Epithelial cell of proximal tubule (primary cell): ENCODE data around the gene PCED1B. TPM values are rescaled to one million over a fixed set of nuclear protein-coding genes. Genes with fewer than 3 reads are reported as not detected.
"Not testable (repeated sequence)": the region's sequence is repeated elsewhere in the genome, so short reads cannot be mapped to it uniquely, and the experiment has no call there.

Source experiments
- DNase-seq: peaks from one replicate; pipeline ENCODE4 v3.0.0-alpha.2; 2011; ENCODE audit warnings: low read depth
- H3K4me3 ChIP-seq: 2 replicates; pipeline ENCODE4 v1.5.1; 2011; ENCODE audit warnings: low read depth, mild to moderate bottlenecking, low read length
- total RNA-seq: library from RNA; depleted of rRNA; stranded (reverse); fragments of >200 nt; gene quantifications from 2 replicates; pipeline ENCODE4 v1.2.3, GENCODE V29; 2015
- TF ChIP-seq, protein P1 (sequence below): conservative IDR thresholded peaks from 2 replicates; pipeline ENCODE4 v1.5.1; 2012; ENCODE audit warnings: low read depth, mild to moderate bottlenecking, low read length

The PCED1B gene
- total RNA-seq, 1 donor from 2014 or later = 9.0 TPM

DNA sequence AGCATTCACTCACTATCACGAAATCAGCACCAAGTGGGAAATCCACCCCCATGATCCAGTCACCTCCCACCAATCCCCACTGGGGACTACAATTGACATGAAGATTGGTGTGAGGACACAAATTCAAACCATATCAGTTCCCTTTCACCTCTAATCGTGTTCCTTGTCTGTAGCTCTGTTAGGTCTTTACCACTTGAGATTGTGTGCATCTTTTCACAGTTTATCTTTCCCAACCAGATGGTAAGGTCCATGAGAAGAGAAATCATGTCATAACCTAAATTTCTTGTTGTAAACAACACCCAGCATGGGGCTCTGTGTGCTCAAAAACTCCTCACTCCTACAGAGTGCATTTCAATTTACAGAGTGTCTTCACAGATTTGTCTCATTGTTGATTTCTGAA lies 27.1 kb upstream of the PCED1B start:
- H3K4me3 ChIP-seq = no peak overlapping the region
- TF ChIP-seq, protein P1, sequence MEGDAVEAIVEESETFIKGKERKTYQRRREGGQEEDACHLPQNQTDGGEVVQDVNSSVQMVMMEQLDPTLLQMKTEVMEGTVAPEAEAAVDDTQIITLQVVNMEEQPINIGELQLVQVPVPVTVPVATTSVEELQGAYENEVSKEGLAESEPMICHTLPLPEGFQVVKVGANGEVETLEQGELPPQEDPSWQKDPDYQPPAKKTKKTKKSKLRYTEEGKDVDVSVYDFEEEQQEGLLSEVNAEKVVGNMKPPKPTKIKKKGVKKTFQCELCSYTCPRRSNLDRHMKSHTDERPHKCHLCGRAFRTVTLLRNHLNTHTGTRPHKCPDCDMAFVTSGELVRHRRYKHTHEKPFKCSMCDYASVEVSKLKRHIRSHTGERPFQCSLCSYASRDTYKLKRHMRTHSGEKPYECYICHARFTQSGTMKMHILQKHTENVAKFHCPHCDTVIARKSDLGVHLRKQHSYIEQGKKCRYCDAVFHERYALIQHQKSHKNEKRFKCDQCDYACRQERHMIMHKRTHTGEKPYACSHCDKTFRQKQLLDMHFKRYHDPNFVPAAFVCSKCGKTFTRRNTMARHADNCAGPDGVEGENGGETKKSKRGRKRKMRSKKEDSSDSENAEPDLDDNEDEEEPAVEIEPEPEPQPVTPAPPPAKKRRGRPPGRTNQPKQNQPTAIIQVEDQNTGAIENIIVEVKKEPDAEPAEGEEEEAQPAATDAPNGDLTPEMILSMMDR = no peak
- no peak for DNase-seq

DNA sequence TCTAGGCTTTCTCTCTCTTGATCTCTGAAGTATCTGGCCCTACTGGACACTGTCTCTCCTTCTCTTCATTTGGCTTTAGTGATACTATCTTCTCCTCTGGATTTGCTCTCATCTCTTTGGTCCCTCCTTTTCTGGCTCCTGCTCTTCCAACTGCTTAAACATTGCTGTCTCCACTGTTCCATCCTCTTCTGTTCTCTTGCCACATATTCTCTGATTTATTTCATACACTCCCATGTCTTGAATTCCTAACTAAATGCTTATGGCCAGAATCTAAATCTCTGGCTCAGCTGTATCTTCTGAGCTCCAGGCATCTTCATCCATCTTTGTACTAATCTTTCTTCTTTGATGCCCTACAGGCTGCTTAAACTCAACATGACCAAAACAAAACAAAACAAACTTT lies 25.5 kb upstream of the PCED1B start:
- TF ChIP-seq, protein P1 = no peak

DNA sequence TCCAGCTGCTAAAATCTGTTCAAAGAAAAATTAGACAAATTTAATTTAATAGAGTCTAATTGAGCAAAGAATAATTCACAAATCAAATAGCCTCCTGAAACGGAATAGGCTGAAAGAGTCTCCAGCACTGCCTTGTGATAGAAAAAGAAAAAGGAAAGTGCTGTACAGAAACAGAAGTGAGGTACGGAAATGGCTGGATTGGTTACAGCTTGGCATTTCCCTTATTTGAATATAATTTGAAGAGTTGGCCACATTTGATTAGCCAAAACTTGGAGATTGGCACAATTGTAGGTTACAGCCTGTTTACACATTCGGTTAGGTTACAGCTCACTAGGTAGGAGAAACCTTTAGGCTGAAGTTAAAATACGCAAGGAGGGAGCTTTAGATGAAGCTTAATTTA lies 24.8 kb upstream of the PCED1B start:
- TF ChIP-seq, protein P1 = no peak
- DNase-seq = no peak
- H3K4me3 ChIP-seq = no peak overlapping the region

More for the DNA sequence above, 25.5 kb upstream of the PCED1B start:
- DNase-seq = no peak
- no peak overlapping the region for H3K4me3 ChIP-seq

DNA sequence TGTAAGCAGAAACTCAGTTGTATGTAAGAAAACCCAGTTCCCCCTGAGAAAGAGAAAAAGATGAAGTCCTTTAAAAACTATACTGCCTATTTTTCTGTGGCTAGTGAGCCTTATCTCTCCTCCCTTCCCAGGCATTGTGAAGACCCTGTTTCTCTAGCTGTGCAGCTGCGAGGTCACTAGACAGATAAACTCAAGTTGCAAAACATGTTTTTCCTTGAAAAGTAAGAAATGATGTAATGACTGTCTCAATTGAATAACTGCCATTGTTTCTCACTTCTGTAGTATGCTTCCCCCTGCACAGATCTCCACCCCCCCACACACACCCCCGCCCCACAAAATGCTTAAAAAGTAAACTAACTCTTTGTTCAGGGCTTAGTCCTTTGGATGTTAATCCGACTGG lies 23.6 kb upstream of the PCED1B start:
- DNase-seq, H3K4me3 ChIP-seq: not testable (repeated sequence)

DNA sequence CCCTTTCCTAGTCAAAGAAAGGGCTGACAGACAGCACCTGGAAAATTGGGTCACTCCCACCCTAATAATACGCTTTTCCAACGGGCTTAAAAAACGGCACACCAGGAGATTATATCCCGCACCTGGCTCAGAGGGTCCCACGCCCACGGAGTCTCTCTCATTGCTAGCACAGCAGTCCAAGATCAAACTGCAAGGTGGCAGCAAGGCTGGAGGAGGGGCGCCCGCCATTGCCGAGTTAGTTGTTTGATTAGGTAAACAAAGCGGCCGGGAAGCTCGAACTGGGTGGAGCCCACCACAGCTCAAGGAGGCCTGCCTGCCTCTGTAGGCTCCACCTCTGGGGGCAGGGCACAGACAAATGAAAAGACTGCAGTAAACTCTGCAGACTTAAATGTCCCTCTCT lies 22.5 kb upstream of the PCED1B start:
- not testable (repeated sequence) for DNase-seq, H3K4me3 ChIP-seq

DNA sequence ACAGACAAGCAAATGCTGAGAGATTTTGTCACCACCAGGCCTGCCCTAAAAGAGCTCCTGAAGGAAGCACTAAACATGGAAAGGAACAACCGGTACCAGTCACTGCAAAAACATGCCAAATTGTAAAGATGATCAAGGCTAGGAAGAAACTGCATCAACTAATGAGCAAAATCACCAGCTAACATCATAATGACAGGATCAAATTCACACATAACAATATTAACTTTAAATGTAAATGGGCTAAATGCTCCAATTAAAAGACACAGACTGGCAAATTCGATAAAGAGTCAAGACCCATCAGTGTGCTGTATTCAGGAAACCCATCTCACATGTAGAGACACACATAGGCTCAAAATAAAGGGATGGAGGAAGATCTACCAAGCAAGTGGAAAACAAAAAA lies 20.8 kb upstream of the PCED1B start:
- not testable (repeated sequence) for H3K4me3 ChIP-seq, DNase-seq

DNA sequence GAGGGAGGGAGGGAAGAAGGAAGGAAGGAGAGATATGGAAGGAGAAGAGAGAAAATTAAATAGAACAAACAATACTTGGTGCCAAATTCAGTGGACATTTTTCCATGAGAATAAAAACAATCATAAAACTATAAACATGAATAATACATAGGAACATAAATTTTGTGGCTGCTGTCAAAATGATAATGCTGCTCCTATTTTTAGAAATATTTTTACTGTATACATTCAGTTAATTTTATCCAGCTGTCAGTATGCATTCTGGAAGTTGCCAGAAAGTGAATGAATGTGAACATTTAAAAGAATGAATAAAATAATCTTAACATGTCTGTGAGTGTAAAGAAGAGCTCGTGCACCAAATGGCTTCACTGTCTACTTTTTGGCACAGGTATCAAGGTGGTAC lies 13.9 kb upstream of the PCED1B start:
- TF ChIP-seq, protein P1 = no peak
- DNase-seq = no peak
- no peak overlapping the region for H3K4me3 ChIP-seq

DNA sequence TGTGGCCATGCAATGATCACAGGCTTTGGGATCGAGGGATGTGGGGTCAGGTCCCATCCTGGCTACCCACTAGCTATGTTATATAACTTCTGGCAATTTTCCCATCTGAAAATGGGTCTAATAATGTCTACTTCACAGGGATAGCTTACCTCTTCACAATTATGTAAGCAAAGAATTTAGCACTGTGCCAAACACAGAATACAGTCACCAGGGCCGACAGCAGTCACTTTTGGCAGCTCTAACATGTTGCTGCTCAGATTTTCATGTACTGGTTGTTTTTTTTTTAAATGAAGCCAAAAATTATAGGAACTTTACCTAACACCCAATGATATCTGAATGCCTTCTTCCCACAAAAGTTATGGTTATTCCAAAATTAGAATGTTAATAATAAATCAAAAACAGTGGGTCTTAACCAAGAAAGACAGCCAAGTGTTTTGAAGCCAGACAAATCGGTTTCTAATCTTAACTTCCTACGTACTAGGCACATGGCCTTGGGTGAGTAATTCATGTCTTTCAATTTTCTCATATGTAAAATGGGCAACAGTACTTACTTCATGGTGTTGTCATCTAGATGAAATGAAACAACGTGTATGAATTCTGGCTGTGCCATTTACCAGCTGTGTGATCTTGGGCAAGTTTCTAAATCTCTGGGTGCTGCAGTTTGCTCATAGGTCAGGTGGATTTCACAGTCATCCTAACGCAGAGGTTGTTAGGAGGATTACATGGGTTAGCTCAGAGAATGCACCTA lies 13.0 kb upstream of the PCED1B start:
- no peak for DNase-seq
- no peak overlapping the region for H3K4me3 ChIP-seq
- TF ChIP-seq, protein P1 = no peak

DNA sequence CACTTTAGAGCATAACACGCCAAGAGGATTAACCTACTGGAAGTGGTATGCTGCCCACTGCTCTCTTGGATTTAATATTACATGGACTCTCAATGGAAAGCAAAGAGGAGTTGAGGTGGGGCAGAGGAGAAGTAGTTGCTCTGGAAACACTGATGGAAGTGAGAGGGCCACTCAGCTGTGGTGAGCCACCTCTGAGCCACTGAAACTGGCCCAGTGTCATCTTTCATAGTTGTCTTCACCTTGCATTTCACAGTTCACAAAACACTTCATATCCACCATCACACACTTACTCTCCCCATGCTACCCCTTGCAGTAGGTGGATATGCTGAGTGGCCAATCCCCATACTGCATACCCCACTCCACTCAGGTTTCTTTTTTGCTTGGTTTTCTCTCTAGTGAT lies 12.2 kb upstream of the PCED1B start:
- TF ChIP-seq, protein P1 = no peak
- no peak for DNase-seq
- no peak overlapping the region for H3K4me3 ChIP-seq
